Ishikawa (cell line): Measurements from ENCODE around the gene HRH1.

Source experiments
- FOXM1 ChIP-seq: IDR thresholded peaks from 2 replicates; pipeline ENCODE4 v1.6.1; 2012; ENCODE audit warnings: low read depth, borderline replicate concordance
- MAX ChIP-seq: IDR thresholded peaks from 2 replicates; pipeline ENCODE4 v1.6.1; 2012
- RAD21 ChIP-seq: IDR thresholded peaks from 2 replicates; pipeline ENCODE4 v1.6.1; 2012; ENCODE audit warnings: low read depth
- TCF12 ChIP-seq: IDR thresholded peaks from 2 replicates; pipeline ENCODE4 v1.6.1; 2012; ENCODE audit warnings: low read depth
- TEAD4 ChIP-seq: IDR thresholded peaks from 2 replicates; pipeline ENCODE4 v1.6.1; 2012

GRCh38 chr3:11170052-11170770 lies 15.9 kb downstream of the HRH1 start:
- TF ChIP-seq MAX: no peak
- TF ChIP-seq RAD21: no peak
- no peak for TF ChIP-seq TCF12
- TF ChIP-seq TEAD4: no peak
- TF ChIP-seq FOXM1: no peak
